RWPE2 (cell line): ENCODE data around the gene CTNNA2.

Experiments used
- ATAC-seq: fragments of 200-7000 bp; cut with Tn5 transposase; 3 replicates; pipeline ENCODE4 v1.9.1; 2021; ENCODE audit warnings: low read depth
- DNase-seq: peaks from one replicate; pipeline ENCODE4 v3.0.0-alpha.2; 2020; ENCODE audit warnings: low spot score
- H3K27ac ChIP-seq: fragments of 450-650 bp; 2 replicates; pipeline ENCODE4 v1.5.1; 2017; ENCODE audit warnings: mild to moderate bottlenecking; ENCODE audit not compliant: poor library complexity, severe bottlenecking
- H3K27me3 ChIP-seq: fragments of 250-450 bp; sonication (Bioruptor Pico); 2 replicates; pipeline ENCODE4 v1.5.1; 2021; ENCODE audit warnings: mild to moderate bottlenecking, moderate library complexity; ENCODE audit not compliant: insufficient read depth, poor library complexity, severe bottlenecking
- H3K36me3 ChIP-seq: fragments of 250-450 bp; sonication (Bioruptor Pico); 2 replicates; pipeline ENCODE4 v1.5.1; 2020; ENCODE audit warnings: low read depth, mild to moderate bottlenecking, moderate library complexity
- H3K4me1 ChIP-seq: fragments of 250-450 bp; sonication (Bioruptor Pico); 2 replicates; pipeline ENCODE4 v1.5.1; 2021; ENCODE audit warnings: mild to moderate bottlenecking, moderate library complexity; ENCODE audit not compliant: insufficient read depth, poor library complexity, severe bottlenecking
- H3K4me3 ChIP-seq: fragments of 250-450 bp; sonication (Bioruptor Pico); 2 replicates; pipeline ENCODE4 v1.5.1; 2021; ENCODE audit warnings: mild to moderate bottlenecking, moderate library complexity; ENCODE audit not compliant: severe bottlenecking
- H3K9me3 ChIP-seq: fragments of 250-450 bp; sonication (Bioruptor Pico); 2 replicates; pipeline ENCODE4 v1.5.1; 2021; ENCODE audit warnings: mild to moderate bottlenecking, moderate library complexity; ENCODE audit not compliant: severe bottlenecking
- TF ChIP-seq, protein P1 (sequence below): fragments of 450-650 bp; IDR thresholded peaks from one replicate; pipeline ENCODE4 v1.5.1; 2017; ENCODE audit warnings: mild to moderate bottlenecking, moderate library complexity; ENCODE audit not compliant: poor library complexity, severe bottlenecking

Gene CTNNA2

DNA sequence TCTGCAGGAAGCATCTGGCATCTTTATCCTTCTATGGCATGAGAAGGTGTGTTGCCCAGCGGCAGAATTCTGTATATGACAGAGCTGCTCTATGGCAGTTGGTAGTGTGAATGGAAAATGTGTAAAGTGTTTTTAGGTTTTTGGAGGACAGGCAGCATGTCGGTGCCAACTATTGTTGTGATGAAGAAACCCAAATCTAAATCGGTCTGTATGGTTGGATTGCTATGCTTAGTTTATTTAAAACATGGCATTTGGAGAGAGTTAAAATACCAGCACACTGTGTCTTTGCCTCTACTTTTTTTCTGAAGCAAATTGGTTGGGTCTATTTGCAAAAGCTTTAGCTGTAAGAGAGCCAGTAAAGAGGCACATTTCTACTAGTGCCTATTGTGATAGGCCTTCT is 136.7 kb downstream of the CTNNA2 start:
- Histone ChIP-seq H3K36me3 (no peaks in the 10 kb centered on the region), H3K27me3 (no peaks in the 10 kb centered on the region), H3K27ac (no peak overlapping the region), H3K4me3 (no peak overlapping the region), H3K9me3 (no peaks in the 10 kb centered on the region), H3K4me1 (no peaks in the 10 kb centered on the region)
- TF ChIP-seq, protein P1, sequence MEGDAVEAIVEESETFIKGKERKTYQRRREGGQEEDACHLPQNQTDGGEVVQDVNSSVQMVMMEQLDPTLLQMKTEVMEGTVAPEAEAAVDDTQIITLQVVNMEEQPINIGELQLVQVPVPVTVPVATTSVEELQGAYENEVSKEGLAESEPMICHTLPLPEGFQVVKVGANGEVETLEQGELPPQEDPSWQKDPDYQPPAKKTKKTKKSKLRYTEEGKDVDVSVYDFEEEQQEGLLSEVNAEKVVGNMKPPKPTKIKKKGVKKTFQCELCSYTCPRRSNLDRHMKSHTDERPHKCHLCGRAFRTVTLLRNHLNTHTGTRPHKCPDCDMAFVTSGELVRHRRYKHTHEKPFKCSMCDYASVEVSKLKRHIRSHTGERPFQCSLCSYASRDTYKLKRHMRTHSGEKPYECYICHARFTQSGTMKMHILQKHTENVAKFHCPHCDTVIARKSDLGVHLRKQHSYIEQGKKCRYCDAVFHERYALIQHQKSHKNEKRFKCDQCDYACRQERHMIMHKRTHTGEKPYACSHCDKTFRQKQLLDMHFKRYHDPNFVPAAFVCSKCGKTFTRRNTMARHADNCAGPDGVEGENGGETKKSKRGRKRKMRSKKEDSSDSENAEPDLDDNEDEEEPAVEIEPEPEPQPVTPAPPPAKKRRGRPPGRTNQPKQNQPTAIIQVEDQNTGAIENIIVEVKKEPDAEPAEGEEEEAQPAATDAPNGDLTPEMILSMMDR = no peak
- ATAC-seq (no peak), DNase-seq (no peak)

DNA sequence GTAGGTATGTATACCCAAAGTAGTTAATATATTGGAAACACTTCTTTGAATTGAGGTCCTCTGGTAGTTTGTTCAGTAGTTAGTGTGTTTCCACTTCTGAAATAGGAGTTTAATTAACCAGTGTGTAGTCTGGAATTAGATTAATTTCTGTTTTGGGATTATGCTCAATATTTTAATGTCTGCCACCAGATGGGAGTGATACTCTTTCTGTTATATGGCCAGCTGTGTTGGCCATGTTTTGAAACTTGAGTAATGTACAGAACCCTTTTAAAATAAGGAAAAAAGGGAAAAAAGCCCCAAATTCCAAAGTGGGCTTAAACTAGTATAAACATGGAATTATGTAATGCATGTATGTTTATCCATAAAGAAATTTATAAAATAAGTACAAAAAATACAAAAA is 147.7 kb downstream of the CTNNA2 start:
- DNase-seq = no peak

DNA sequence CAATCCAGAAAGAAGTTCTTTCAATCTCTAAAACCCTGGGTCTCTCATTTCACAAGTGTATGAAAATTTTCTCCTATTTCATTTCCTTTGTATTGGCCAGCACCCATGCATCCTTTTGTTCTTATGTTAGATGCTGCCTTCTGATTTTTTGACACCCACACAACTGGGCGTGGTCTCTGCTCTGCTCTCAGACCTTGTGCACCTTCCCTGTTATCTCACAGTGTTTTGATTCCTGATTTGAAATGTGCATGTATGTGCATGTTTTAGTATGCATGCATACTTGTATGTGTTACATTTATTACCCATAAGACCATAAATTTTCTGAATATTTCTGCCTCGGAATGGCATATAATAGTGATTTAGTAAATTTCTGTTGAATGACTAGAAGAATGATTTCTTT is 152.2 kb downstream of the CTNNA2 start:
- DNase-seq (no peak), ATAC-seq (no peak)
- Histone ChIP-seq H3K27ac (no peak overlapping the region), H3K9me3 (no peaks in the 10 kb centered on the region), H3K36me3 (no peaks in the 10 kb centered on the region), H3K4me1 (no peaks in the 10 kb centered on the region), H3K27me3 (no peaks in the 10 kb centered on the region), H3K4me3 (no peak overlapping the region)
- TF ChIP-seq, protein P1 = no peak

More for the DNA sequence above, 147.7 kb downstream of the CTNNA2 start:
- Histone ChIP-seq H3K4me1 (no peaks in the 10 kb centered on the region), H3K27ac (no peak overlapping the region), H3K4me3 (no peak overlapping the region), H3K36me3 (no peaks in the 10 kb centered on the region), H3K9me3 (no peaks in the 10 kb centered on the region), H3K27me3 (peaks cover 4% of the 10 kb centered on the region)
- TF ChIP-seq, protein P1 = no peak
- no peak for ATAC-seq

DNA sequence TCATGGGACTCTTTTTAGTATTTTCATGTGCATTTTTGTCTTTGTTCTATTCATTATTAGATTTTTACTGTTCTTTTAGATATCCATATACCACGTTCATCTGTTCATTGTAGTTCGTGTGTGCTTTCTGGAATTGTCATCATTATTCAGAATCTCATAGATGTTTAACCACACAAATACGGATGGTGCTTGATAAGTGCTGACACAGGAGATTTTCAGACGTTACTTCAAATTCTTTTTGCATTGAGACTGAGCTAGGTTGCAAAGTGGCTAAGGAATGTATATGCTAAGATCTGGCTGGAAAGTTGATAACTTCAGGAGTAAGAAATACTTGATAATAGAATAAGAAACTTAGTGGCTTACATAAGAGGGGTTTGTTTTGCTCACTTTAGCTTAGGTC is 153.6 kb downstream of the CTNNA2 start:
- TF ChIP-seq, protein P1 = no peak
- DNase-seq (no peak), ATAC-seq (no peak)
- no peaks in the 10 kb centered on the region for H3K36me3 ChIP-seq
- H3K27ac ChIP-seq = no peak overlapping the region
- no peaks in the 10 kb centered on the region for H3K4me1 ChIP-seq
- no peaks in the 10 kb centered on the region for H3K27me3 ChIP-seq
- no peaks in the 10 kb centered on the region for H3K9me3 ChIP-seq
- no peak overlapping the region for H3K4me3 ChIP-seq

DNA sequence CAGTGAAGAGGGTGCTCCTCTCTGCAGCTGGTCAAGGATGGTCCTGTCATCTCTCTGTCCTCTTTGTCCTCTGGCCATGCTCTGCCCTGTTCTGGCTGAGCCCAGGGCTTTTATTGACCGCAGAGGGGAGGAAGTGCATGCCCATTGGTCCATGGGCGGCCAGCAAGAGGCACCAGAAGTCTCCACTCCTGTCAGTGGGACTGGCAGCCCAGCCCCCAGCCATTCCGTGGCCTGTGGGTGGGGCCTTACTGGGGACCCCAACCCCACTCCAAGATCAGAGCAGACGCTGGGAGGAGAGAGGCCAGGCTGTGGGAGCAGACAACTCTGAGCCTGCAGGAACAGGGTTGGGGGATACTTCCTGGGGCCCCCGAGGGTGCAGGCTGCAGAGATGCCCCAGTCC is 156.9 kb downstream of the CTNNA2 start:
- no peak overlapping the region for H3K4me3 ChIP-seq

More for the DNA sequence above, 156.9 kb downstream of the CTNNA2 start:
- TF ChIP-seq, protein P1 = no peak
- H3K36me3 ChIP-seq = no peaks in the 10 kb centered on the region
- no peak for ATAC-seq
- no peak overlapping the region for H3K27ac ChIP-seq
- no peak for DNase-seq
- H3K27me3 ChIP-seq = peaks cover 2% of the 10 kb centered on the region
- H3K4me1 ChIP-seq = no peaks in the 10 kb centered on the region
- H3K9me3 ChIP-seq = no peaks in the 10 kb centered on the region
